ENCODE data around the gene MORN3.

GRCh38 chr12:121689430-121689829, 20.0 kb upstream of the MORN3 start:
- TF ChIP-seq SIN3A (IDR thresholded peaks at IDR 0.05; ENCODE audit: borderline replicate concordance in 2 of 2, control insufficient read depth in 1 of 2, low read depth in 2 of 2, low read length in 2 of 2), result no peak
- no peak for TF ChIP-seq BRF2 (IDR thresholded peaks at IDR 0.05; ENCODE audit: borderline replicate concordance, insufficient read depth, insufficient read length)
- no peak for TF ChIP-seq SNAPC5 (CRISPR knock-in tag; IDR thresholded peaks at IDR 0.05)
- TF ChIP-seq ARID3B (CRISPR knock-in tag; IDR thresholded peaks at IDR 0.05; ENCODE audit: borderline replicate concordance), result no peak
- TF ChIP-seq ZNF717 (CRISPR knock-in tag; IDR thresholded peaks at IDR 0.05), result no peak
- no peak for TF ChIP-seq EZH2 (IDR thresholded peaks at IDR 0.05; ENCODE audit: borderline replicate concordance, low read depth, low read length)
- TF ChIP-seq ZNF174 (CRISPR knock-in tag; IDR thresholded peaks at IDR 0.05), result no peak
- no peak for TF ChIP-seq XRCC5 (IDR thresholded peaks at IDR 0.05; ENCODE audit: low read depth, low read length)
